Lower lobe of right lung (tissue), 2 donors: ENCODE data around the gene NPAS2. TPM values are rescaled to one million over a fixed set of nuclear protein-coding genes. Genes with fewer than 3 reads are reported as not detected.

ENCODE experiments used
- ATAC-seq, 2 donors: fragments of 200-7000 bp; cut with Tn5 transposase; one replicate each; pipeline ENCODE4 v1.9.1; 2020 to 2022; ENCODE audit warnings: mild to moderate bottlenecking in 2 of 2, moderate library complexity in 2 of 2
- DNase-seq: peaks from one replicate; pipeline ENCODE4 v3.0.0-alpha.2; 2020
- H3K27ac ChIP-seq: fragments of 200-600 bp; one replicate; pipeline ENCODE4 v1.8.0; 2022
- H3K27me3 ChIP-seq: fragments of 200-600 bp; one replicate; pipeline ENCODE4 v1.8.0; 2022; ENCODE audit warnings: low read depth
- H3K36me3 ChIP-seq: fragments of 200-600 bp; one replicate; pipeline ENCODE4 v1.8.0; 2022; ENCODE audit warnings: mild to moderate bottlenecking
- H3K4me1 ChIP-seq: fragments of 200-600 bp; one replicate; pipeline ENCODE4 v1.8.0; 2022
- H3K4me3 ChIP-seq: fragments of 200-600 bp; one replicate; pipeline ENCODE4 v1.8.0; 2022; ENCODE audit warnings: mild to moderate bottlenecking
- H3K9me3 ChIP-seq: fragments of 200-600 bp; one replicate; pipeline ENCODE4 v1.8.0; 2022
- CTCF ChIP-seq: fragments of 200-600 bp; IDR thresholded peaks from one replicate; pipeline ENCODE4 v1.8.0; 2022; ENCODE audit warnings: antibody characterized with exemption, mild to moderate bottlenecking
- intact Hi-C: fragments of 100-400 bp; cut with DNase I; formaldehyde crosslinking; loops from one replicate; pipeline ENCODE4 v1.11.0; 2022
- total RNA-seq: library from RNA; stranded (reverse); fragmentation: NEBNext Ultra II Directional; extraction: Animal tissue kit (Norgen Biotek cat#: 25700); gene quantifications from one replicate; pipeline ENCODE4 v1.2.1, GENCODE V29; 2021
- donor health status: DM: no; HTN: yes; CAD: no; lungs with severe emphysema.

NPAS2 gene
- total RNA-seq, 1 donor from 2014 or later, result 10.1 TPM

- DNase-seq, result no peak
- intact Hi-C loops, result no loop called here
Measured at GRCh38 chr2:101006065-101006715, 186.3 kb downstream of the NPAS2 start.

GRCh38 chr2:101007415-101008345, 187.7 kb downstream of the NPAS2 start:
- no peak for TF ChIP-seq CTCF
- Histone ChIP-seq H3K27me3 (no peaks in the 10 kb centered on the region), H3K4me1 (peaks cover 21% of the 10 kb centered on the region), H3K36me3 (peaks cover 93% of the 10 kb centered on the region), H3K9me3 (no peaks in the 10 kb centered on the region), H3K27ac (no peak overlapping the region), H3K4me3 (no peak overlapping the region)
- intact Hi-C loops, result no loop called here
- no peak for ATAC-seq
- DNase-seq, result no peak

More at GRCh38 chr2:101006065-101006715, 186.3 kb downstream of the NPAS2 start:
- no peak for TF ChIP-seq CTCF
- Histone ChIP-seq H3K4me3 (no peak overlapping the region), H3K27me3 (no peaks in the 10 kb centered on the region), H3K36me3 (peaks cover 79% of the 10 kb centered on the region), H3K9me3 (no peaks in the 10 kb centered on the region), H3K27ac (no peak overlapping the region), H3K4me1 (peaks cover 22% of the 10 kb centered on the region)
- ATAC-seq, result no peak

GRCh38 chr2:101011152-101011551, 191.2 kb downstream of the NPAS2 start:
- Histone ChIP-seq H3K9me3 (no peaks in the 10 kb centered on the region), H3K27ac (no peak overlapping the region), H3K36me3 (peaks cover 81% of the 10 kb centered on the region), H3K4me1 (peaks cover 4% of the 10 kb centered on the region), H3K4me3 (no peak overlapping the region), H3K27me3 (no peaks in the 10 kb centered on the region)
- intact Hi-C loops, result no loop called here
- no peak for ATAC-seq
- TF ChIP-seq CTCF, result no peak
- DNase-seq, result no peak

GRCh38 chr2:101012054-101012705, 192.2 kb downstream of the NPAS2 start:
- ATAC-seq (no peak), DNase-seq (no peak)
- Histone ChIP-seq H3K4me1 (peaks cover 4% of the 10 kb centered on the region), H3K27ac (no peak overlapping the region), H3K27me3 (no peaks in the 10 kb centered on the region), H3K9me3 (no peaks in the 10 kb centered on the region), H3K4me3 (no peak overlapping the region), H3K36me3 (peaks cover 71% of the 10 kb centered on the region)
- intact Hi-C loops, result no loop called here
- no peak for TF ChIP-seq CTCF

- Histone ChIP-seq H3K9me3 (no peaks in the 10 kb centered on the region), H3K27ac (no peak overlapping the region), H3K36me3 (peaks cover 65% of the 10 kb centered on the region), H3K27me3 (no peaks in the 10 kb centered on the region), H3K4me1 (peaks cover 4% of the 10 kb centered on the region), H3K4me3 (no peak overlapping the region)
- ATAC-seq (peak in 1 of 2 donors; percentile 43), DNase-seq (no peak)
- TF ChIP-seq CTCF, result peak; percentile 79
- intact Hi-C loops, result no loop called here
Measured at GRCh38 chr2:101012706-101013181, 192.8 kb downstream of the NPAS2 start.
